SK-N-MC (cell line): ENCODE results near the gene GNAT3.

Source experiments
- EZH2 ChIP-seq: fragments of 200-600 bp; sonication (generic); IDR thresholded peaks from one replicate; pipeline ENCODE4 v1.6.1; 2017; ENCODE audit warnings: antibody characterized with exemption
- FOXP2 ChIP-seq: optimal IDR thresholded peaks from 2 replicates; pipeline ENCODE3; 2011; ENCODE audit warnings: mild to moderate bottlenecking, moderate library complexity; ENCODE audit not compliant: insufficient read depth; ENCODE audit errors: extremely low read length, control extremely low read depth
- POLR2AphosphoS5 ChIP-seq: IDR thresholded peaks from 2 replicates; pipeline ENCODE4 v1.6.1; 2012; ENCODE audit warnings: mild to moderate bottlenecking, low read depth, low read length, borderline replicate concordance

- TF ChIP-seq EZH2, result no peak
- no peak for TF ChIP-seq POLR2AphosphoS5
- TF ChIP-seq FOXP2, result no peak
Measured at GRCh38 chr7:80550005-80550404, 38.1 kb upstream of the GNAT3 start.
